Measurements from ENCODE around the gene POP4.

DNA sequence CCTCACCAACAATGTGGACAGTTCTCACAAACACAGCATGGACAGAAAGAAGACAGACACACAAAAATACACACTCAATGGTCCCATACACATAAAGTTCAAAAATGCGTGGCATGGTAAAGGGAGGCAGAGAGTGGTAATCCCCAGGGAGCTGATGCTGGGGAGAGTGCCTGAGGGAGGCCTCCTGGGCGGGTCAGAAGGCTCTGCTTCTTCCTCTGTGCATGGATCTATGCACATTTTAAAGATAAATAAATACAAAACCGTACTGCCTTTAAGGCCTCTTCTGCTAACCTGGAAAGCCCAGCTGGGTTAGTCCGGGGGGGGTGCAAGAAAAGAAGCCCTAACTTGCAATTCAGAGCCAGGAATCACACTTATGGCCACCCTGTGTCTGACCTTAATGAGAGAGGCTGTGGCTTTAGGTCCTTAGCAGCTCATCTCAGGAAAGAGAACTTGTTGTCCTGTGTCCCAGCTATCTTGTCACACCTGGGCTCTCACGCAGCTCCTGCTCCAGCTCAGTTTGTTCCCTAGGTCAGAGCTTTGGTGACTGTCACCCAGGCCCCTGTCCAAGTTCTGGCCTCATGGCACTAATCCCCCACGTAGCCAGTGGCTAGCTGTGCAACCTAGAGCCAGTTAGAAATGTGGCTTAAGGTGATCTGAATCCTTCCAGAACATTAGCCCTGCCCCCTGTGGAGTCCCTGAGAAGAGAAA, 28.5 kb downstream of the POP4 start:
- TF ChIP-seq, protein P1, sequence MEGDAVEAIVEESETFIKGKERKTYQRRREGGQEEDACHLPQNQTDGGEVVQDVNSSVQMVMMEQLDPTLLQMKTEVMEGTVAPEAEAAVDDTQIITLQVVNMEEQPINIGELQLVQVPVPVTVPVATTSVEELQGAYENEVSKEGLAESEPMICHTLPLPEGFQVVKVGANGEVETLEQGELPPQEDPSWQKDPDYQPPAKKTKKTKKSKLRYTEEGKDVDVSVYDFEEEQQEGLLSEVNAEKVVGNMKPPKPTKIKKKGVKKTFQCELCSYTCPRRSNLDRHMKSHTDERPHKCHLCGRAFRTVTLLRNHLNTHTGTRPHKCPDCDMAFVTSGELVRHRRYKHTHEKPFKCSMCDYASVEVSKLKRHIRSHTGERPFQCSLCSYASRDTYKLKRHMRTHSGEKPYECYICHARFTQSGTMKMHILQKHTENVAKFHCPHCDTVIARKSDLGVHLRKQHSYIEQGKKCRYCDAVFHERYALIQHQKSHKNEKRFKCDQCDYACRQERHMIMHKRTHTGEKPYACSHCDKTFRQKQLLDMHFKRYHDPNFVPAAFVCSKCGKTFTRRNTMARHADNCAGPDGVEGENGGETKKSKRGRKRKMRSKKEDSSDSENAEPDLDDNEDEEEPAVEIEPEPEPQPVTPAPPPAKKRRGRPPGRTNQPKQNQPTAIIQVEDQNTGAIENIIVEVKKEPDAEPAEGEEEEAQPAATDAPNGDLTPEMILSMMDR (IDR thresholded peaks at IDR 0.05), result no peak
- no peak for TF ChIP-seq POLR2AphosphoS5 (IDR thresholded peaks at IDR 0.05; ENCODE audit: low read depth, low read length)
- TF ChIP-seq, protein P2, sequence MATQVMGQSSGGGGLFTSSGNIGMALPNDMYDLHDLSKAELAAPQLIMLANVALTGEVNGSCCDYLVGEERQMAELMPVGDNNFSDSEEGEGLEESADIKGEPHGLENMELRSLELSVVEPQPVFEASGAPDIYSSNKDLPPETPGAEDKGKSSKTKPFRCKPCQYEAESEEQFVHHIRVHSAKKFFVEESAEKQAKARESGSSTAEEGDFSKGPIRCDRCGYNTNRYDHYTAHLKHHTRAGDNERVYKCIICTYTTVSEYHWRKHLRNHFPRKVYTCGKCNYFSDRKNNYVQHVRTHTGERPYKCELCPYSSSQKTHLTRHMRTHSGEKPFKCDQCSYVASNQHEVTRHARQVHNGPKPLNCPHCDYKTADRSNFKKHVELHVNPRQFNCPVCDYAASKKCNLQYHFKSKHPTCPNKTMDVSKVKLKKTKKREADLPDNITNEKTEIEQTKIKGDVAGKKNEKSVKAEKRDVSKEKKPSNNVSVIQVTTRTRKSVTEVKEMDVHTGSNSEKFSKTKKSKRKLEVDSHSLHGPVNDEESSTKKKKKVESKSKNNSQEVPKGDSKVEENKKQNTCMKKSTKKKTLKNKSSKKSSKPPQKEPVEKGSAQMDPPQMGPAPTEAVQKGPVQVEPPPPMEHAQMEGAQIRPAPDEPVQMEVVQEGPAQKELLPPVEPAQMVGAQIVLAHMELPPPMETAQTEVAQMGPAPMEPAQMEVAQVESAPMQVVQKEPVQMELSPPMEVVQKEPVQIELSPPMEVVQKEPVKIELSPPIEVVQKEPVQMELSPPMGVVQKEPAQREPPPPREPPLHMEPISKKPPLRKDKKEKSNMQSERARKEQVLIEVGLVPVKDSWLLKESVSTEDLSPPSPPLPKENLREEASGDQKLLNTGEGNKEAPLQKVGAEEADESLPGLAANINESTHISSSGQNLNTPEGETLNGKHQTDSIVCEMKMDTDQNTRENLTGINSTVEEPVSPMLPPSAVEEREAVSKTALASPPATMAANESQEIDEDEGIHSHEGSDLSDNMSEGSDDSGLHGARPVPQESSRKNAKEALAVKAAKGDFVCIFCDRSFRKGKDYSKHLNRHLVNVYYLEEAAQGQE (IDR thresholded peaks at IDR 0.05; ENCODE audit: insufficient read depth in 1 of 2, low read depth in 2 of 2, low read length in 1 of 2), result no peak
- no peak for TF ChIP-seq SIN3A (IDR thresholded peaks at IDR 0.05; ENCODE audit: borderline replicate concordance, insufficient read depth, low read depth, low read length)
- no peak for TF ChIP-seq TCF7L2 (IDR thresholded peaks at IDR 0.05; ENCODE audit: low read depth, low read length)

Measured in Panc1 (cell line).